HG02642 (cell line): ENCODE results near the gene SLC25A42.
"Not testable (repeated sequence)": the region's sequence is repeated elsewhere in the genome, so short reads cannot be mapped to it uniquely, and the experiment has no call there.

ENCODE experiments used
- ATAC-seq: cut with Tn5 transposase; IDR thresholded peaks from one replicate; pipeline ENCODE4 v1.9.1; 2021; ENCODE audit warnings: mild to moderate bottlenecking; ENCODE audit not compliant: unreplicated experiment, poor library complexity

SLC25A42 gene

GRCh38 chr19:19063183-19064097 lies at the start of gene SLC25A42:
Gene SLC25A42, plus strand, starts transcription at chr19:19063994. Its CDS starts 32,131 bp downstream, at chr19:19096125.
- peak; percentile 92 for ATAC-seq

GRCh38 chr19:19021115-19021514 lies 42.7 kb upstream of the SLC25A42 start:
- ATAC-seq, result no peak

- no peak for ATAC-seq
These were observed 41.3 kb upstream of the SLC25A42 start for GRCh38 chr19:19022380-19022961.

- not testable (repeated sequence) for ATAC-seq
These were observed 40.4 kb upstream of the SLC25A42 start for GRCh38 chr19:19023376-19023775.

- no peak for ATAC-seq
These were observed 37.9 kb upstream of the SLC25A42 start for GRCh38 chr19:19025861-19026260.

- no peak for ATAC-seq
These were observed 37.4 kb upstream of the SLC25A42 start for GRCh38 chr19:19026299-19026971.

GRCh38 chr19:19027228-19027627 lies 36.6 kb upstream of the SLC25A42 start:
- ATAC-seq, result no peak

GRCh38 chr19:19028526-19028925 lies 35.3 kb upstream of the SLC25A42 start:
- ATAC-seq, result no peak

GRCh38 chr19:19031891-19032290 lies 31.9 kb upstream of the SLC25A42 start:
- no peak for ATAC-seq

GRCh38 chr19:19032420-19033175 lies 31.2 kb upstream of the SLC25A42 start:
- ATAC-seq, result peak; percentile 36

- no peak for ATAC-seq
These were observed 30.7 kb upstream of the SLC25A42 start for GRCh38 chr19:19033176-19033425.

GRCh38 chr19:19033426-19034203 lies 30.2 kb upstream of the SLC25A42 start, which contains the start of the genes ARMC6 and SUGP2:
Gene ARMC6, plus strand, starts transcription at chr19:19033603. Its CDS starts 607 bp downstream, at chr19:19034210.
Gene SUGP2, minus strand, starts transcription at chr19:19033517. Its CDS starts 2,446 bp downstream, at chr19:19031071.
- ATAC-seq, result peak; percentile 79

GRCh38 chr19:19034204-19034624 lies 29.6 kb upstream of the SLC25A42 start:
- peak; percentile 32 for ATAC-seq

GRCh38 chr19:19039901-19040300 lies 23.9 kb upstream of the SLC25A42 start:
- ATAC-seq, result no peak

- no peak for ATAC-seq
These were observed 23.4 kb upstream of the SLC25A42 start for GRCh38 chr19:19040417-19040816.

GRCh38 chr19:19042732-19043280 lies 21.0 kb upstream of the SLC25A42 start:
- no peak for ATAC-seq

GRCh38 chr19:19043481-19043880 lies 20.3 kb upstream of the SLC25A42 start:
- ATAC-seq, result no peak

GRCh38 chr19:19043881-19044280 lies 19.9 kb upstream of the SLC25A42 start:
- no peak for ATAC-seq

- ATAC-seq, result no peak
These were observed 14.4 kb upstream of the SLC25A42 start for GRCh38 chr19:19049406-19049805.
